Skin epidermis (tissue), 12 donors: ENCODE results near the gene PYROXD2.
A peak's percentile ranks its signal among the peaks of the same experiment; 100 is the strongest.

Experiments used
- H3K27ac ChIP-seq, 21 experiments: fragments of 200-600 bp; sonication (generic) in 11 of 21; one replicate each; pipeline ENCODE4 v1.5.0; 2020; ENCODE audit warnings: mild to moderate bottlenecking in 3 of 21, inconsistent platforms in 2 of 21, moderate library complexity in 2 of 21
- H3K4me3 ChIP-seq, 7 experiments: fragments of 200-600 bp; sonication (generic) in 2 of 7; one replicate each; pipeline ENCODE4 v1.5.0; 2020; ENCODE audit warnings: inconsistent platforms in 2 of 7, mild to moderate bottlenecking in 2 of 7, moderate library complexity in 1 of 7

Gene PYROXD2

GRCh38 chr10:98374217-98374985 is 40.6 kb downstream of the PYROXD2 start:
- no peak overlapping the region for H3K4me3 ChIP-seq
- no peak overlapping the region for H3K27ac ChIP-seq

GRCh38 chr10:98373260-98374040 is 41.5 kb downstream of the PYROXD2 start:
- Histone ChIP-seq H3K4me3 (no peak overlapping the region), H3K27ac (no peak overlapping the region)

- Histone ChIP-seq H3K27ac (no peak overlapping the region), H3K4me3 (no peak overlapping the region)
Measured at GRCh38 chr10:98370831-98371820, 43.9 kb downstream of the PYROXD2 start.

DNA sequence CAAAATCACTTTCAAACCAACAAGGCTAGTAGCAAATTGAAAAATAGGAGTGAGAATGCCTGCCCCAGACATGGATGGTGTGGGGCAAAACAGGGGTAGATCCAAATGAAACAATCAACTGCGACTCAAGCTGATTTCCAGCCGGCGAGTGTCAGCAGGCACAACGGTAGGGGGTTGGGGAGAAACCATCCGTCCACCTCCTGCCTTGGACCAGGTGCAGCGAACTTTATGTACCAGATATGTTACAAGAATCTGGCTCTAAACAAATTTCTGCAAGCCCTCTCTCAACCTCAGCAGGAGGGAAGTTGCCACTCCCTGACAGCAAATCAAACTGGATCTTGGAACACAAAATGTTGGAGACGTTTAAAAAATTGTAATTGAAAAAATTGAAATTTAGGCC is 45.2 kb downstream of the PYROXD2 start:
- no peak overlapping the region for H3K27ac ChIP-seq
- H3K4me3 ChIP-seq = no peak overlapping the region

GRCh38 chr10:98368644-98369043 is 46.3 kb downstream of the PYROXD2 start:
- no peak overlapping the region for H3K4me3 ChIP-seq
- no peak overlapping the region for H3K27ac ChIP-seq

GRCh38 chr10:98367604-98368451 is 47.2 kb downstream of the PYROXD2 start:
- no peak overlapping the region for H3K27ac ChIP-seq
- H3K4me3 ChIP-seq = no peak overlapping the region

DNA sequence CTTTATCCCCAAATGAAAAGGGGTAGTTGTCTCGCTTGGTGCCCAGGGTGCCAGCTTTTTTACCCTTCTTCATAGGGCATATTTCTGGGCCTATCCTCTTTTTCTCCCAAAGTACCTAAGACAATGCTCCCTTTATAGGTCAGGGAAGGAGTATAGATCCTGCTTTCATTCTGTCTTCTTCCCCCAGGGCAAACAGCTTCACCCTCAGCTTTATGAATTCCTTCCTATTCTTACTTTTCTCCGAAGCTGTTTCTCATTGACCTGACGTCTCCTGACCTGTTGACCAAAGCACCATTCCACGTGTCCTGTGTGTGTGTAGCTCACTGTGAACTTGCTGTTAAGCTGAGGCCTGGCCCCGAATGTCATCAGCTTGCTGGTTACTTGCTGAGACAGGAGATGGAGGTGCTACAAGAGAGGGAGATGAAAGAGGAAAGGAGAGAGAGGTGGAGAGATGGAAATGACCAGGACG is 48.9 kb downstream of the PYROXD2 start:
- H3K4me3 ChIP-seq = no peak overlapping the region

GRCh38 chr10:98365406-98366061 is 49.4 kb downstream of the PYROXD2 start:
- Histone ChIP-seq H3K27ac (peak overlapping the region in 2 of 21 experiments; percentile 13 to 73), H3K4me3 (no peak overlapping the region)

More for the DNA sequence above, 48.9 kb downstream of the PYROXD2 start:
- peak overlapping the region in 1 of 21 experiments; percentile 73 for H3K27ac ChIP-seq

DNA sequence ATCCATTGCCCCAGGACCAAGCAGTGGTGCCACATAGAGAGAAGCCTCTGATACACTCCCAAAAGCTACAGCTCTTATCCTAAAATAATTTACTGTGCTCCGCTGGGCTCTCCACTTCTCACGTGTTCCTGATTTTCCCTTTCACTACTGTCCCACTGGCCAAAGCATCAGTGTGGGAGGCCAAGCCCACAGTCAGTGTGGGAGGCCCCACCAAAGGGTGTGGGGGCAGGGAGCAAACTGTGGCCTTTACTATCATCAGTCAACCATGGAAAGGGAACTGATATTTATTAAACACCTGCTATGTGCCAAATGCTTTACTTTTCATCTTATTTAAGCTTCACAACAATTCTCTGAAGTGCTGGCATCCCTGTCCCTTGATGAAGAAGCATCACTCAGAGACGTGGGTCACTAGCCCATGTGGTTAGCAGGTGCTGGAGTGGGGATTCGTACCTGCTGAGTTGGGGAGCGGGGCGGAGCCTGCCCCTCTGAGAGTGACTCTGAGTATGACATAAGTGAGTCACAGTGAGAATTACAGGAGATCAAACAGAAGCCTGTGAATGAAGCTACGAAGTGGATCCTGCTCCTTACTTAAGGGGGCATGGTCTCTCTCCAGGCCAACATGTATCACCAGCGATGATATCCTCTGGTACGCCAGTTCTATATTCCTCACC is 50.4 kb downstream of the PYROXD2 start:
- peak overlapping the region in 1 of 21 experiments; percentile 2 for H3K27ac ChIP-seq

GRCh38 chr10:98363220-98363619 is 51.8 kb downstream of the PYROXD2 start:
- H3K27ac ChIP-seq = no peak overlapping the region

More for the DNA sequence above, 50.4 kb downstream of the PYROXD2 start:
- H3K4me3 ChIP-seq = no peak overlapping the region

DNA sequence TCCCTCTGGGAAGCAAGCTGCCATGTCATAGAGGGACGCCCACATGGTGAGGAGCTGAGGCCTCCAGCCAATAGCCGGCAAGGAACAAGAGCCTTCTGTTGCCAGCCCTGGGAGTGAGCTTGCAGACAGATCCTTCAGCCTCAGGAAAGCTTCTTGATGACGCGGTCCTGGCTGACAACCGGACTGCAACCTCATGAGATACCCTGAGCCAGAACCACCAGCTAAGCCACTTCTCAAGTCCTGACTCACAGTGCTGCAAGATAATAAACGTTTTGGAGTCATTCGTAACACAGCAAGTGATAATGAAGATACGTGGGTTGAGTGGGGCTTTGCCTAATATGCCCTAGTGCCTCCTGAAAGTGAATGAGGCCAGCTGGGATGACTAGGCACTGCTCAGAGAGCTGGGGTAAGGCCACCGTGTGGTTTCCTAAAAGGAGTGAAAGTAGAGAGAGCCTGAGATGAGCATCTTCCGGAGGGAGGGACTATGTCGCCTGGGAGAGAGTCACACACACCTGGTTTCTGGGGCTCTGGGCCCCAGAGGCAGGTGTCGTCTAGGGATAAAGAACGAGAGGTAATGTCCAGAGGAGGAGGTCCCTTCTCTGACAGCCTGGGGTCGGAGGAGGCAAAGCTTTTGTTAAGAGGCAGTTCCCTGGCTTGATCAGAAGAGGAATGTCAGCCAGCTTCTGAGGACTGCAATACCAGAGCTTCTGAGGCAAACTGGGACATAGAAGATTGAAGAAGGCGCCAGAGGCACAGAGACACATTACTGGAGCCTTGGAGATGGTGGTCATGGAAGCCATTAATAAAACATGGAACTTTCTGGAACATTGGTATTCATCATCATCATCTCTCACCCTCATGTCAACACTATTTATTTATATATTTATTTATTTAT is 53.6 kb downstream of the PYROXD2 start:
- Histone ChIP-seq H3K27ac (peak overlapping the region in 14 of 21 experiments; percentile 16 to 81 (median 46)), H3K4me3 (no peak overlapping the region)

More at GRCh38 chr10:98363220-98363619, 51.8 kb downstream of the PYROXD2 start:
- no peak overlapping the region for H3K4me3 ChIP-seq

DNA sequence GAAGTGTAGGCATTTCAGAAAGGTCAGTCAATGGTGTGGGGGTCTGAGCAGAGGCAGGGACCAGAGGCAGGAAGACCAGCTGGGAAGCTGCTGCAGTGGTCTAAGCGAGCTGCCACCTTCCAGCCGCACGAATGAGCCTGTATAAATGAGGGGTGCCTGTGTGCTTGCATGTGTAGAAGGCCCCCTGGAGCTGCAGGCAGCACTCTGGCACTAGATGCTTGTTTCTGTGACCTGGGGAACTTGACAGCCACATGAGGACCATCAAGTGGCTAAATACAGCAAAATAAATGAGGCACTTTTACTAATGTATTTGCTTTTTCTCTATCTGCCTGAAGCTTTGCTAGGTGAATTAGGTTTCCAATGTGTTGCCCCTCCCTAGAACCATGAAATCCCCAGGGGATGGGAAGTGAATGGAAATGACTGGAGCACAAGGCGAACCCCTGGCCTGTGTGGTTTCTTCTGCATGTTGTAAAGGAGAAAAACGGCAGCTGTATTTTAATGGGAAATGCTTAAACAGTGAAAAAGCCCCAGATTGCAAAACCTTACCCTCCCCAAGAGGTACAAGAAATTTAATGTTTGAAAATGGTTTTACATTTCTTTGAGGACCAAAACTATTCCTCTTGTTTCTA is 57.7 kb downstream of the PYROXD2 start:
- no peak overlapping the region for H3K27ac ChIP-seq
- no peak overlapping the region for H3K4me3 ChIP-seq

GRCh38 chr10:98354491-98354890 is 60.5 kb downstream of the PYROXD2 start:
- H3K27ac ChIP-seq = no peak overlapping the region
- H3K4me3 ChIP-seq = no peak overlapping the region

DNA sequence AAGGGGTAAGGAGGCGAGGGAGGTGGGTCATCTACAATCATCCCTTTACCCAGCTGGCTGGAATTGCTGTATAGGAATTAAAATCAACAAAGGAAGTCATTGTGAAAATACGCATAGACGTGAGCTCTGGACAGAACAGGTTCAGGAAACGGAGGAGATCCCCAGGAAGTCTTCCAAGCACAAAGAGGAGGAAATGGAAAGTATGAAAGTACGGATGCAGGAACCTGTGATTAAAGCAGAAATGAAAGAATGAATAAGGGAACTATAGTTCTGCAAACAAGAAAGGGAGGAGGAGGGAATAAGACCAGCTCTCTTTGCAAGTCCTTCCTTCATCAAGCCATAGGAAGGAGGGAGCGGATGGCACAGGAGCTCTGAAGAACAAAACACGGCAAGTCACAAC is 61.8 kb downstream of the PYROXD2 start:
- Histone ChIP-seq H3K4me3 (no peak overlapping the region), H3K27ac (no peak overlapping the region)

DNA sequence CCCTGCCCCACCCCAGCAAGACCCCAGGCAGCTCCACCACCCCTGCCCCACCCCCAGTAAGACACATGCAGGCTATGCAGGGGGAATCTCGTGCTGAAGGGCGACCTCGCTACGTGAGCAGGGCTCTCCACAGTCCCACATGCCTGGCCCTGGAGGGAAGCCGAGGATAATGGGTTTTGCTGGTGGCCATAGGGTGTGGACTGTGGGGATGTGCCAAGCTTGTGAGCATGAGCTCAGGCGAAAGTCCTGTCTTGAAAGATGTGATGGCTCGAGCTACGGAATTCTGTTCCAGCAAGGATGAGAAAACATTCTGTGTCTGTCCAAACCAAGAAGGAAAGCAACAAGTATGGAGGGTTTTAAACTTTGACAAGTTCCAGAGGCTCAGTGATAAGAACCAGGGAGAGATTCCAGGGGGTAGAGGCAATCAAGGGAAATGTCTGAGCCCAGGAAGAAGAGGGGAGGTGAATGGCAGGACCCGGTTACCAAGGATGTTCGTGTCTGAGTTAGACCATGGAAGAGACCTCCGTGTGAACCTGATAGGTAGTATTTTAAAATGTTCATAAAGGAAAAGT is 63.1 kb downstream of the PYROXD2 start:
- H3K27ac ChIP-seq = peak overlapping the region in 1 of 21 experiments; percentile 26
- no peak overlapping the region for H3K4me3 ChIP-seq

DNA sequence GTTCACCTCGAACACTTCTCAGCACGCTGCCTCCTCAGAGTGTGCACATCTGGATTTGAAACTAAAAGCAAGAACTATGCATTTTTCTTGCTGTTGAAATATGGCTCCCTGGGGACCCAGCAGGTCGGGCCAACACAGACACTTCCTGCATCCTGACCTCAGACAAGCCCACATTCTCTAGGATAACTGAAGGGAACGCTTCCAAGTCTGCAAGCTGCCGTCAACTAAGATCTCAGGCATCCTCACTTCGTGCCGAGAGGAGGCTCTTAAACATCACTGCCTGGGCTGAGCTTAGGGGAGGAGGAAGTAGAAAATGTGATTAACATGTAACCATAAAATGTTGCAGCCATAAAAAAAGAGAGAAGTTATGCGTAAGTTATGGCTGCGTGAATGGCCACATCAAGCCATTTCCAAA is 65.5 kb downstream of the PYROXD2 start:
- Histone ChIP-seq H3K4me3 (no peak overlapping the region), H3K27ac (peak overlapping the region in 2 of 21 experiments; percentile 25 to 34)
